Mucosa of descending colon (tissue), 3 donors: ENCODE results near the gene BTBD18. TPM values are rescaled to one million over a fixed set of nuclear protein-coding genes. Genes with fewer than 3 reads are reported as not detected.

ENCODE experiments used
- ATAC-seq: fragments of 200-7000 bp; cut with Tn5 transposase; one replicate; pipeline ENCODE4 v1.9.1; 2020; ENCODE audit warnings: mild to moderate bottlenecking, moderate library complexity
- DNase-seq, 3 donors: peaks; one replicate each; pipeline ENCODE4 v3.0.0-alpha.2; 2020
- H3K36me3 ChIP-seq: fragments of 200-600 bp; one replicate; pipeline ENCODE4 v1.8.0; 2021; ENCODE audit warnings: low read depth, mild to moderate bottlenecking
- H3K4me1 ChIP-seq: fragments of 200-600 bp; one replicate; pipeline ENCODE4 v1.8.0; 2021; ENCODE audit warnings: low read depth, mild to moderate bottlenecking
- H3K4me3 ChIP-seq: fragments of 200-600 bp; one replicate; pipeline ENCODE4 v1.8.0; 2021; ENCODE audit warnings: mild to moderate bottlenecking
- H3K9me3 ChIP-seq: fragments of 200-600 bp; one replicate; pipeline ENCODE4 v1.8.0; 2021; ENCODE audit warnings: mild to moderate bottlenecking
- CTCF ChIP-seq: fragments of 200-600 bp; IDR thresholded peaks from one replicate; pipeline ENCODE4 v1.8.0; 2022; ENCODE audit warnings: antibody characterized with exemption, mild to moderate bottlenecking
- intact Hi-C, 2 donors: fragments of 100-400 bp; cut with DNase I in 1 of 2; cut with micrococcal nuclease in 1 of 2; formaldehyde crosslinking; loops; one replicate each; pipeline versions ENCODE4 v1.11.0 to v1.11.1; 2022; cut with DNase I, micrococcal nuclease
- total RNA-seq, 3 donors: library from RNA; stranded (reverse); fragmentation: NEBNext Ultra II Directional in 2 of 3; extraction: Animal tissue kit (Norgen Biotek cat#: 25700) in 2 of 3; gene quantifications; one replicate each; pipeline versions ENCODE4 v1.2.1 to v1.2.4, GENCODE V29; 2021 to 2023
- donor health status: DM: no; HTN: no; CAD: no; lungs with moderate emphysema.
- donor health status: DM: no; HTN: no; CAD: no.
- donor health status: DM: no; HTN: yes; CAD: no.

Gene BTBD18
- total RNA-seq, 3 donors from 2014 or later, result not detected

- Histone ChIP-seq H3K4me3 (peak within 1 kb of the TSS; percentile 64), H3K4me1 (peaks cover 11% of the 10 kb centered on the region), H3K36me3 (no peaks in the 10 kb centered on the region), H3K9me3 (no peaks in the 10 kb centered on the region)
- intact Hi-C loops, result loop anchor here in 1 of 2 donors (5.0 kb wide), 1 partner anchor 61 kb away; no protein-coding TSS in a partner anchor
- DNase-seq (peak; percentile 95 to 98 (median 97)), ATAC-seq (peak; percentile 98)
- TF ChIP-seq CTCF, result no peak
Measured at GRCh38 chr11:57741132-57742086, 10.2 kb downstream of the BTBD18 start, which contains the start of gene SELENOH. TSS of gene SELENOH (plus strand) at chr11:57741491. CDS start at chr11:57741596, 105 bp downstream.

- Histone ChIP-seq H3K4me1 (peaks cover 12% of the 10 kb centered on the region), H3K9me3 (no peaks in the 10 kb centered on the region), H3K36me3 (no peaks in the 10 kb centered on the region), H3K4me3 (no peak overlapping the region)
- ATAC-seq (peak; percentile 91), DNase-seq (peak in 1 of 3 donors; percentile 45)
- no peak for TF ChIP-seq CTCF
- intact Hi-C loops, result no loop called here
Measured at GRCh38 chr11:57735619-57736298, 15.9 kb downstream of the BTBD18 start.

GRCh38 chr11:57732661-57733060 lies 19.0 kb downstream of the BTBD18 start:
- H3K36me3 ChIP-seq, result no peaks in the 10 kb centered on the region
- no peak for TF ChIP-seq CTCF
- ATAC-seq (peak; percentile 60), DNase-seq (no peak)
- intact Hi-C loops, result no loop called here
- no peak overlapping the region for H3K4me3 ChIP-seq
- H3K4me1 ChIP-seq, result peaks cover 11% of the 10 kb centered on the region
- no peaks in the 10 kb centered on the region for H3K9me3 ChIP-seq

GRCh38 chr11:57729479-57729878 lies 22.1 kb downstream of the BTBD18 start:
- TF ChIP-seq CTCF, result no peak
- Histone ChIP-seq H3K9me3 (no peaks in the 10 kb centered on the region), H3K4me1 (no peaks in the 10 kb centered on the region), H3K36me3 (no peaks in the 10 kb centered on the region), H3K4me3 (no peak overlapping the region)
- intact Hi-C loops, result no loop called here
- ATAC-seq (no peak), DNase-seq (no peak)

GRCh38 chr11:57728829-57729228 lies 22.8 kb downstream of the BTBD18 start:
- H3K4me1 ChIP-seq, result no peaks in the 10 kb centered on the region
- ATAC-seq (no peak), DNase-seq (no peak)
- no peaks in the 10 kb centered on the region for H3K36me3 ChIP-seq
- TF ChIP-seq CTCF, result no peak
- H3K4me3 ChIP-seq, result no peak overlapping the region
- no peaks in the 10 kb centered on the region for H3K9me3 ChIP-seq
- intact Hi-C loops, result no loop called here
